K562 (cell line): Measurements from ENCODE around the gene RAB31. TPM values are rescaled to one million over a fixed set of nuclear protein-coding genes. Genes with fewer than 3 reads are reported as not detected.
A peak's percentile ranks its signal among the peaks of the same experiment; 100 is the strongest.

ENCODE experiments used
- BDP1 ChIP-seq: IDR thresholded peaks from 3 replicates; pipeline ENCODE4 v1.6.1; 2011; ENCODE audit not compliant: insufficient read length, insufficient read depth
- CHD4 ChIP-seq: fragments of 200-600 bp; sonication (generic); IDR thresholded peaks from 3 replicates; pipeline ENCODE4 v1.6.1; 2012; ENCODE audit warnings: low read depth, mild to moderate bottlenecking, mixed read lengths, low read length, inconsistent platforms; ENCODE audit not compliant: insufficient read depth, insufficient replicate concordance, poor library complexity, severe bottlenecking
- CREM ChIP-seq: IDR thresholded peaks from 2 replicates; pipeline ENCODE4 v1.6.1; 2014; ENCODE audit warnings: antibody characterized with exemption, low read depth
- ELK1 ChIP-seq: sonication (generic); formaldehyde crosslinking; IDR thresholded peaks from 2 replicates; pipeline ENCODE4 v1.8.1; 2022; ENCODE audit warnings: missing genetic modification reagents
- FOXA3 ChIP-seq, 2 experiments: fragments of 450-650 bp in 1 of 2; sonication (generic) in 1 of 2; formaldehyde crosslinking; IDR thresholded peaks in 1 of 2; conservative IDR thresholded peaks in 1 of 2; 2 replicates each; pipeline versions ENCODE4 v1.4.0 to v1.8.0; 2020 to 2022; ENCODE audit warnings: mild to moderate bottlenecking in 2 of 2, missing genetic modification reagents in 1 of 2
- FUS ChIP-seq: fragments of 200-400 bp; formaldehyde crosslinking; optimal IDR thresholded peaks from 2 replicates; pipeline ENCODE3; 2017; ENCODE audit warnings: low read depth, low read length
- MAFF ChIP-seq: IDR thresholded peaks from 2 replicates; pipeline ENCODE4 v1.6.1; 2012; ENCODE audit warnings: low read length, improper control_type of control experiment
- MEF2D ChIP-seq: conservative IDR thresholded peaks from 2 replicates; pipeline ENCODE4 v1.6.1; 2016; ENCODE audit warnings: low read depth, missing genetic modification characterization, missing compliant biosample characterization
- MNT ChIP-seq, 2 experiments: fragments of 450-650 bp; conservative IDR thresholded peaks; 2 replicates each; pipeline ENCODE4 v1.6.1; 2017; ENCODE audit warnings: mild to moderate bottlenecking in 2 of 2, moderate library complexity in 2 of 2
- MXI1 ChIP-seq: IDR thresholded peaks from 2 replicates; pipeline ENCODE4 v1.6.1; 2011; ENCODE audit warnings: low read depth, mild to moderate bottlenecking, improper control_type of control experiment, low read length
- POLR2B ChIP-seq: fragments of 450-650 bp; IDR thresholded peaks from 2 replicates; pipeline ENCODE4 v1.6.1; 2018; ENCODE audit warnings: low read depth; ENCODE audit not compliant: partially characterized antibody
- RBM25 ChIP-seq: fragments of 200-400 bp; formaldehyde crosslinking; IDR thresholded peaks from 2 replicates; pipeline ENCODE4 v1.6.1; 2018; ENCODE audit warnings: low read length, low read depth, moderate library complexity; ENCODE audit not compliant: severe bottlenecking
- RUNX1 ChIP-seq: sonication (generic); IDR thresholded peaks from 2 replicates; pipeline ENCODE4 v1.6.1; 2016; ENCODE audit warnings: antibody characterized with exemption, low read depth
- TAF1 ChIP-seq: IDR thresholded peaks from 2 replicates; pipeline ENCODE4 v1.6.1; 2011; ENCODE audit warnings: mild to moderate bottlenecking, low read length, moderate library complexity; ENCODE audit not compliant: insufficient read depth, control insufficient read depth, severe bottlenecking; ENCODE audit errors: extremely low read depth
- THAP12 ChIP-seq: fragments of 250-450 bp; sonication (Bioruptor Pico); IDR thresholded peaks from 2 replicates; pipeline ENCODE4 v1.9.0; 2021; ENCODE audit warnings: mild to moderate bottlenecking, inconsistent platforms
- ZNF316 ChIP-seq: fragments of 450-650 bp; IDR thresholded peaks from 2 replicates; pipeline ENCODE4 v1.6.1; 2016
- ZNF668 ChIP-seq: fragments of 250-450 bp; sonication (Bioruptor Pico); IDR thresholded peaks from 2 replicates; pipeline ENCODE4 v1.8.0; 2022; ENCODE audit warnings: mild to moderate bottlenecking, inconsistent platforms
- polyA plus RNA-seq, 8 experiments: library from polyadenylated mRNA; depleted of rRNA in 4 of 8; stranded (reverse) in 5 of 8; unstranded in 3 of 8; fragments of >200 nt; fragmentation: Nextera tagmentation in 2 of 8; fragmentation: Illumina TruSeq in 1 of 8; extraction: Ambion mirVana in 2 of 8; extraction: Trizol in 1 of 8; gene quantifications; 2 replicates each; pipeline versions ENCODE4 v1.2.1 to v1.2.3, GENCODE V29; 2011 to 2014; ENCODE audit warnings: inconsistent platforms in 1 of 8, missing spikeins in 1 of 8
- total RNA-seq, 7 experiments: library from RNA; depleted of rRNA in 6 of 7; stranded (reverse); fragments of >200 nt in 6 of 7; fragmentation: Illumina TruSeq in 2 of 7; extraction: Trizol in 2 of 7; gene quantifications; 2 replicates each; pipeline versions ENCODE4 v1.2.1 to v1.2.3, GENCODE V29; 2011 to 2021; ENCODE audit warnings: low replicate concordance in 1 of 7
- TF ChIP-seq, protein P1 (sequence below): sonication (generic); formaldehyde crosslinking; IDR thresholded peaks from 2 replicates; pipeline ENCODE4 v1.8.0; 2022; ENCODE audit warnings: mild to moderate bottlenecking, missing genetic modification reagents
- TF ChIP-seq, protein P2 (sequence below): fragments of 250-450 bp; sonication (Bioruptor Pico); IDR thresholded peaks from 2 replicates; pipeline ENCODE4 v1.8.0; 2021; ENCODE audit warnings: mild to moderate bottlenecking, moderate library complexity

RAB31 gene
- total and polyA plus RNA-seq, 9 of the 15 experiments (the other 6 are each of a cell fraction or from before 2014, with no cell fraction given), result 20.7 to 70.4 (median 41.3) TPM

- no peak for TF ChIP-seq ELK1 (CRISPR knock-in tag)
- peak; percentile 99 for TF ChIP-seq ZNF316
- peak; percentile 46; the same call in 1 of the 2 replicates for TF ChIP-seq MEF2D (tag)
- no peak for TF ChIP-seq THAP12 (CRISPR knock-in tag)
- TF ChIP-seq MNT (conservative IDR thresholded peaks at IDR 0.05), result no peak
- no peak for TF ChIP-seq CREM
- TF ChIP-seq, protein P1, sequence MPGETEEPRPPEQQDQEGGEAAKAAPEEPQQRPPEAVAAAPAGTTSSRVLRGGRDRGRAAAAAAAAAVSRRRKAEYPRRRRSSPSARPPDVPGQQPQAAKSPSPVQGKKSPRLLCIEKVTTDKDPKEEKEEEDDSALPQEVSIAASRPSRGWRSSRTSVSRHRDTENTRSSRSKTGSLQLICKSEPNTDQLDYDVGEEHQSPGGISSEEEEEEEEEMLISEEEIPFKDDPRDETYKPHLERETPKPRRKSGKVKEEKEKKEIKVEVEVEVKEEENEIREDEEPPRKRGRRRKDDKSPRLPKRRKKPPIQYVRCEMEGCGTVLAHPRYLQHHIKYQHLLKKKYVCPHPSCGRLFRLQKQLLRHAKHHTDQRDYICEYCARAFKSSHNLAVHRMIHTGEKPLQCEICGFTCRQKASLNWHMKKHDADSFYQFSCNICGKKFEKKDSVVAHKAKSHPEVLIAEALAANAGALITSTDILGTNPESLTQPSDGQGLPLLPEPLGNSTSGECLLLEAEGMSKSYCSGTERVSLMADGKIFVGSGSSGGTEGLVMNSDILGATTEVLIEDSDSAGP (CRISPR knock-in tag), result no peak
- no peak for TF ChIP-seq MXI1
- TF ChIP-seq FOXA3 (CRISPR knock-in tag; conservative IDR thresholded peaks at IDR 0.05 in 1 of 2, IDR thresholded peaks at IDR 0.05 in 1 of 2), result no peak
- TF ChIP-seq TAF1, result no peak
- TF ChIP-seq ZNF668, result no peak
- TF ChIP-seq, protein P2, sequence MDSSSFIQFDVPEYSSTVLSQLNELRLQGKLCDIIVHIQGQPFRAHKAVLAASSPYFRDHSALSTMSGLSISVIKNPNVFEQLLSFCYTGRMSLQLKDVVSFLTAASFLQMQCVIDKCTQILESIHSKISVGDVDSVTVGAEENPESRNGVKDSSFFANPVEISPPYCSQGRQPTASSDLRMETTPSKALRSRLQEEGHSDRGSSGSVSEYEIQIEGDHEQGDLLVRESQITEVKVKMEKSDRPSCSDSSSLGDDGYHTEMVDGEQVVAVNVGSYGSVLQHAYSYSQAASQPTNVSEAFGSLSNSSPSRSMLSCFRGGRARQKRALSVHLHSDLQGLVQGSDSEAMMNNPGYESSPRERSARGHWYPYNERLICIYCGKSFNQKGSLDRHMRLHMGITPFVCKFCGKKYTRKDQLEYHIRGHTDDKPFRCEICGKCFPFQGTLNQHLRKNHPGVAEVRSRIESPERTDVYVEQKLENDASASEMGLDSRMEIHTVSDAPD (CRISPR knock-in tag), result no peak
- no peak for TF ChIP-seq POLR2B
- TF ChIP-seq FUS, result no peak
- no peak for TF ChIP-seq CHD4
- TF ChIP-seq RBM25, result no peak
- TF ChIP-seq RUNX1, result no peak
- peak; percentile 98 for TF ChIP-seq MAFF
- no peak for TF ChIP-seq BDP1
Observed at GRCh38 chr18:9825571-9826073, 117.5 kb downstream of the RAB31 start (continued).
